ENCODE measurements around the gene TIAM2. TPM values are rescaled to one million over a fixed set of nuclear protein-coding genes. Genes with fewer than 3 reads are reported as not detected.

The TIAM2 gene
- total and polyA plus RNA-seq, 7 donors: 1.2 to 15.8 (median 11.0) TPM

DNA sequence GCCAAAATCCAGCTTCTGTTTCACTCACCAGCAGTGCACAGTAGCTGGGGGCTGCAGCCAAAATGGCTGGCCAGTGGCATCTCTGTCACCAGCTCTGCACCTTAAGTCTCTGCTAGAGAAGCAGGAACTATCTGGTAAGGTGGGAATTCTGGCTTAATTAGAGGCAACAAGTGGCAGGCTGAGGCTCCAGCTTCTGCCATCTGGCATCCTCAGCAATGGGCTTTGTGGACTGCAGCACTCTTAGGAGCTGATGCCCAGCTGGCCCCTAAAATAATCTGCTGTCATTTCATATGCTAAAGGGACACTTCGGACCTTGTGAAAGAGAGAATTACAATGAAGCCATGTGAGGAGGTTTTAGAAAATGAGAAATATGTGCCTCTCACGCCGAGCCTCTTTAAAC, 264.1 kb downstream of the TIAM2 start:
- WGBS, 2 donors: 97% methylated on average over 3 of the region's 3 CpGs
- DNase-seq: no peak
- intact Hi-C loops (cut with DNase I): no loop called here

DNA sequence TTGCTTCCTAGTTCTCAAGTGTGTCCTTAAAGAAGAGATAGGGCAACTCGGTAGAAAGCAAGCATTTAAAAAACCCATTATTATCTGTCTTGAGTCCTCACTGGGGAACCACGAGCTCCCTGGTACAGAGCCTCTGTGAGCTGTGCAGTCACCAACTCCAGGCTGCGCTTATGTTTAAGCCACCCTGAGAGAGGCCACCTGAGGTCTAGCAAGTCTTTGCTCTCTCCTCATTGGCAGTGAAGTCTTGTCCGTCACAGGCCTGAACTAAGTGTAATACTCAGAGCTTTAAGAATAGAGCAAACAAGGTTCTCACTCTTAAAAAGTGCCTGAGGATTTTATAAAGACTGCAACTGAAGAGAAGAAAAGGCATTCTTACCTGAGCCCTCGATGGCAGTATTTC, 264.8 kb downstream of the TIAM2 start:
- 94 to 96% methylated on average over 5 of the region's 5 CpGs for WGBS, 2 donors
- intact Hi-C loops (cut with DNase I): no loop called here
- Histone ChIP-seq H3K9me3 (no peaks in the 10 kb centered on the region), H3K27ac (no peak overlapping the region), H3K4me3 (no peak overlapping the region), H3K4me1 (peaks cover 0 to 9% (median 0%) of the 10 kb centered on the region in 4 donors), H3K27me3 (no peaks in the 10 kb centered on the region), H3K36me3 (peaks cover 0 to 48% (median 3%) of the 10 kb centered on the region in 4 donors)
- no peak for DNase-seq
- TF ChIP-seq POLR2A (IDR thresholded peaks at IDR 0.05): no peak

More for the DNA sequence above, 264.1 kb downstream of the TIAM2 start:
- TF ChIP-seq, protein P1, sequence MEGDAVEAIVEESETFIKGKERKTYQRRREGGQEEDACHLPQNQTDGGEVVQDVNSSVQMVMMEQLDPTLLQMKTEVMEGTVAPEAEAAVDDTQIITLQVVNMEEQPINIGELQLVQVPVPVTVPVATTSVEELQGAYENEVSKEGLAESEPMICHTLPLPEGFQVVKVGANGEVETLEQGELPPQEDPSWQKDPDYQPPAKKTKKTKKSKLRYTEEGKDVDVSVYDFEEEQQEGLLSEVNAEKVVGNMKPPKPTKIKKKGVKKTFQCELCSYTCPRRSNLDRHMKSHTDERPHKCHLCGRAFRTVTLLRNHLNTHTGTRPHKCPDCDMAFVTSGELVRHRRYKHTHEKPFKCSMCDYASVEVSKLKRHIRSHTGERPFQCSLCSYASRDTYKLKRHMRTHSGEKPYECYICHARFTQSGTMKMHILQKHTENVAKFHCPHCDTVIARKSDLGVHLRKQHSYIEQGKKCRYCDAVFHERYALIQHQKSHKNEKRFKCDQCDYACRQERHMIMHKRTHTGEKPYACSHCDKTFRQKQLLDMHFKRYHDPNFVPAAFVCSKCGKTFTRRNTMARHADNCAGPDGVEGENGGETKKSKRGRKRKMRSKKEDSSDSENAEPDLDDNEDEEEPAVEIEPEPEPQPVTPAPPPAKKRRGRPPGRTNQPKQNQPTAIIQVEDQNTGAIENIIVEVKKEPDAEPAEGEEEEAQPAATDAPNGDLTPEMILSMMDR (IDR thresholded peaks at IDR 0.05): no peak
- TF ChIP-seq EP300 (IDR thresholded peaks at IDR 0.05) (no peak), POLR2AphosphoS5 (IDR thresholded peaks at IDR 0.05) (no peak), POLR2A (IDR thresholded peaks at IDR 0.05) (no peak)
- Histone ChIP-seq H3K4me1 (peaks cover 0 to 4% (median 0%) of the 10 kb centered on the region in 4 donors), H3K36me3 (peaks cover 0 to 51% (median 3%) of the 10 kb centered on the region in 4 donors), H3K9me3 (no peaks in the 10 kb centered on the region), H3K4me3 (no peak overlapping the region), H3K27ac (no peak overlapping the region), H3K27me3 (no peaks in the 10 kb centered on the region)

DNA sequence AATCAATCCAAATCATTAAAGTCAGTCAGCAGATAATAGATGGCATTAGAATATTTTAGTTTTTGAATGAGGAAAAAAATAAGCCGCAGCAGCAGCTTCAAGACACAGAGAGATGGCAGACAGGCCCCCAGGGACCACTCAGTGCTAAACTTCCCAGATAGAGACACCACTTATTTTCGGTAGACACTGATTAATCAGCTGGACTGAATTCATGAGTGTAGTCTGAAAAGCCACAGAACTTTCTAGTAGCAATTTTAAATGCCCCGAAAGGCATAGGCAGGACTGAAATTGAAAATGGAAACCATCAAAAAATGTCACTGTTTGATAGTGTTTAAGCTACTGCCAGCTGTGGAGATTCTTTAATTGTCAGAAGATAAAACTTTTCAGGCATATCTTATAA, 265.6 kb downstream of the TIAM2 start:
- peaks cover 0 to 41% (median 3%) of the 10 kb centered on the region in 4 donors for H3K36me3 ChIP-seq
- H3K9me3 ChIP-seq: no peaks in the 10 kb centered on the region
- TF ChIP-seq, protein P1 (IDR thresholded peaks at IDR 0.05): no peak
- TF ChIP-seq POLR2A (IDR thresholded peaks at IDR 0.05) (no peak), POLR2AphosphoS5 (IDR thresholded peaks at IDR 0.05) (no peak), EP300 (IDR thresholded peaks at IDR 0.05) (no peak)
- no peak for DNase-seq
- intact Hi-C loops (cut with DNase I): no loop called here
- no peak overlapping the region for H3K4me3 ChIP-seq
- 63 to 76% methylated on average over 3 of the region's 3 CpGs for WGBS, 2 donors
- H3K27me3 ChIP-seq: no peaks in the 10 kb centered on the region
- no peak overlapping the region for H3K27ac ChIP-seq
- peaks cover 0 to 14% (median 0%) of the 10 kb centered on the region in 4 donors for H3K4me1 ChIP-seq

DNA sequence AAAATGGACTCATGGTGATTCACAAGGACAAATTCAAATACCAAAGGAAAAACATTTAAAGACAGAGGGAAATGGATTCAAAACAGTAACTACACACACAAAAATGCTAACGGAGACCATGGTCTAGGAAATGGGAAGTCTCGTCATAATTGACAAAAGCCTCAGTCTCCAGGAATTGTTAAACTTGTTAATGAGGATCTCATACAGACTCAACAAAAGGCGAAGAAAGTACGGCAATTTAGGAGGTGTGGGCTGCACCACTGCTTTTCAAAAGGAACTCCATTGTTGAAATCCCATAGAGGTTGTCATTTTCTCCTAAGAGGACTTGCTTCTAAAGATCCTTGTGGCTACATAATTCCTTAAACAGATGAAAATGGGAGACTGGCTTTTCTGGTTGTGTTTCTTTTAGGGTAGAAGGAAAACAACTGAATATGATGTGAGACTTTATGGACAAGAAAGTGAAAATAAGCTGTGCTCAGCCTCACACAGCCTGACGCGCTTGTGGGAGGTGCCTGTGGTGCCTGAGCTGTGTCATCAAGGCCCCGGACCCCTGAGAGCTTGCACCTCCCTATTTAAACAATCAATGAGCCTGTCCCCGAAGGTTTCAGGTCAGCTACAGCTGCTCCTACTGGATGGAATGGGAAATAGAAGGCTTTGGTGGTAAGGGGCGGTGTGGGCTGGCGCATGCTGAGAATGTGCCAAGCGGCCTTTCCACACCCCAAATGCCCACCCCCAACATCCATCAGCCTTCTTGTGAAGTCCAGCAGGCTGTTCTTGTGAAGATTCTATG, 266.2 kb downstream of the TIAM2 start:
- Histone ChIP-seq H3K27ac (no peak overlapping the region), H3K4me3 (no peak overlapping the region), H3K4me1 (peaks cover 0 to 14% (median 0%) of the 10 kb centered on the region in 4 donors), H3K9me3 (no peaks in the 10 kb centered on the region), H3K36me3 (peaks cover 0 to 37% (median 2%) of the 10 kb centered on the region in 4 donors), H3K27me3 (no peaks in the 10 kb centered on the region)
- WGBS, 2 donors: 93 to 97% methylated on average over 11 of the region's 11 CpGs
- no peak for DNase-seq
- intact Hi-C loops (cut with DNase I): no loop called here
- no peak for TF ChIP-seq POLR2AphosphoS5 (IDR thresholded peaks at IDR 0.05)
- TF ChIP-seq, protein P1 (IDR thresholded peaks at IDR 0.05): no peak
- TF ChIP-seq EP300 (IDR thresholded peaks at IDR 0.05): no peak
- no peak for TF ChIP-seq POLR2A (IDR thresholded peaks at IDR 0.05)

DNA sequence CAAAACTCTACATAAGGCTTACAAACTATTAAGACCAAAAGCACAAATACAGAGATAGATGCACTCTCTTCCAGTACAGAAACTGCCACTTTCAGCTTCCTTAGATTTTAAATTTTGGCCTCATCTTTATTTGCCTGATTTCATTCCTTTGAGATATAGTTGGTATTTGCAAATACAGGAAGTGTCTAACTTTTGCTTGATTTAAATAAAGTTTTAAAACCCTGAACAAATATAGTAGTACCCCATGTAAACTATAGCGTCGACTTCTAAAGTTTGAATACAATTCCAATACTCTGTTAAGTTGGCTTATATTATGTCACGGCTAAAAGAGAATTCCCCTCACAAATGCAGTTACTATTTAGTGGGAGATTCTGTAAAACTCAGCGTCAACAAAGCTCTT, 267.5 kb downstream of the TIAM2 start:
- intact Hi-C loops (cut with DNase I): no loop called here
- TF ChIP-seq EP300 (IDR thresholded peaks at IDR 0.05): no peak
- TF ChIP-seq, protein P1 (IDR thresholded peaks at IDR 0.05): no peak
- TF ChIP-seq POLR2A (IDR thresholded peaks at IDR 0.05): no peak
- TF ChIP-seq POLR2AphosphoS5 (IDR thresholded peaks at IDR 0.05): no peak
- WGBS, 2 donors: 91 to 97% methylated on average over 4 of the region's 4 CpGs

More for the DNA sequence above, 267.5 kb downstream of the TIAM2 start:
- Histone ChIP-seq H3K9me3 (no peaks in the 10 kb centered on the region), H3K27ac (no peak overlapping the region), H3K4me1 (peaks cover 0 to 14% (median 0%) of the 10 kb centered on the region in 4 donors), H3K27me3 (no peaks in the 10 kb centered on the region), H3K4me3 (no peak overlapping the region), H3K36me3 (peaks cover 0 to 26% (median 0%) of the 10 kb centered on the region in 4 donors)
- no peak for DNase-seq

Measured in sigmoid colon (tissue), 7 donors.